Raji (cell line): ENCODE results near the gene GJC2.

Experiments used
- POLR2A ChIP-seq: IDR thresholded peaks from 2 replicates; pipeline ENCODE4 v1.6.1; 2011; ENCODE audit warnings: low read depth, low read length, control low read depth; ENCODE audit not compliant: insufficient read depth

GJC2 gene

GRCh38 chr1:228139931-228140723 is 9.6 kb upstream of the GJC2 start, which contains the start of gene GUK1:
TSS of gene GUK1 (plus strand) at chr1:228140279. CDS start at chr1:228140303, 24 bp downstream.
- TF ChIP-seq POLR2A: peak; percentile 83

DNA sequence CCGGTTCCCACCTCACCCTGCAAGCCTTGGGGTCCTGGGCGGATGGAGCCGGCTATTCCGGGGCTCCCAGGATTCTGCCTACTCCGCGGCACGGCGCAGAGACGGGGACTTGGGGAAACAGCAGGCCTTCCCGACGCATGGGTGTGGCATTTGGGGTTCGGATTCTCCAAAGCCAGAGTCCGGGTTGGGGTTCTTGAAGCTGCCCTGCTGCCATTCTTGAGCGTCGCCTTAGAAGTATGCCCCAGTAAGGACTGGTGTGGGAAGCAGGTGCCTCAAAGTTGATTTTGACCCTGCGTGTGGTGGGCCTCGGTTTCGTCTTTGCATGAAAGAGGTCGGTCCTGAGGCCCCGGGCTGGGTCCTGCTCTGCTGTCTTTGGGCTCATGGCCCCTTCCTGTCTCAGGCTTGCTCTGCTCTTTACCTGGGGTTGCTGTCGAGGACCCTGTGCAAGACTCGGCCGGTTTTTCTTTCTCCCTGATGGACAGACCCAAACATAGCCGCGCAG is 9.0 kb upstream of the GJC2 start:
- no peak for TF ChIP-seq POLR2A

DNA sequence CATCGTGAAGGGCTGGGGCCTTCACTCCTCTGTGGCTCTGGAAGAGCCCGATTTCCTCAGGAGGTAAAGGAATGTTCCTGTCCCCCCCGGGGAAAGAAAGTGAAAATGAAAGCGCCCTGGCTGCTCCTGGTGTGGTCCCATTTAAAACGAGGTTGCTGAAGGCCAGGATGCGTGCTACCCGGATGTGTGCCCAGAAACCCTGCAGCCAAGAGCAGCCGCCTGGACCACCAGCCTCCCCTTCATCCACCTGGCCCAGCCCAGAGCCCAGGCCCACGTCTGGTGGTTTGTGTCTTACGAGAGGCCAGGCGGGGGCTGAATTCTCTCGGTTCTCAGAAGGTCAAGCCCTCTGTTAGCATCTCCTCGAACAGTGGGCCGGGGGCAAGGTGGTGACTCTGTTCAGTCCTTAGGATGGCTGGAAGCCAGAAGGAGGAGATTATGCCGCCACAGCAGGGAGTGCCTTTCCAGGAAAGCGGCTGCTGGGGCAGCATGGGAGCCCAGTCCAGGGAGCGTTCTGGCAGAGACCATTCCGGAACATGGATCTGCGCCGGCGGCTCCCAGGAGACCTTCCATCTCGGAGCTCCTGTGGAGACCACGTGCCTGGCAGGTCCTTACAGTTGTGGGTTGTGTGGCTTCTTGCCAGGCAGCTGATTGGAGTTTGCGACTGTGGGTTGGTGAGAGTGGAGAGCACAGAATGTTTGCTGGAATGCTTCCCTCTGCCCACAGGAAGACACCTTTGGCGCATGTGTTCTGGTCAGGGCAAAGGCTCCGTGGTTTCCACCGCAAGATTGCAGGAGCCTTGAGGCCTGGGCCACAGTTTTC is 8.3 kb upstream of the GJC2 start:
- TF ChIP-seq POLR2A: no peak

- TF ChIP-seq POLR2A: no peak
Measured at GRCh38 chr1:228142155-228142691, 7.5 kb upstream of the GJC2 start.

DNA sequence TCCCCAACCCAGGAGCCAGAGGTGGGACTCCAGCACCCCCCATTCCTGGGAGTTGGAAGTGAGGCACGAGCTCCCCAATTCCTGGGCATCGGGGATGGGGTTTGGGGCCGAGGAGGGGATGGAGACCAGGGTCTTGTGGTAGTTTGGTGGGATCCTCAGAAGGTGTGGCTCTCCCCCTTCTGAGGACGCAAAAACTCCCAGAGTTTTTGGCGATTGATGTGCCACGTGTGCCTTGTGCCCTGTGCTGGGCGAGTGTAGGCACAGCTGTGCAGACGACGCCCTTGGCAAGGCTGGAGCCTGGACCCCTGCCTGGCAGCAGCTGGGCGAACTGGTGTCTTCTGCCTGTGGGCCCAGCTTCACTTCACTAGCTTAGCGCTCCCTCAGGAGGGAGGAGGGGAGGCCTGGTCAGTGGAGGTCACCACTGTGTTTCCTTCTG is 7.0 kb upstream of the GJC2 start:
- TF ChIP-seq POLR2A: no peak

DNA sequence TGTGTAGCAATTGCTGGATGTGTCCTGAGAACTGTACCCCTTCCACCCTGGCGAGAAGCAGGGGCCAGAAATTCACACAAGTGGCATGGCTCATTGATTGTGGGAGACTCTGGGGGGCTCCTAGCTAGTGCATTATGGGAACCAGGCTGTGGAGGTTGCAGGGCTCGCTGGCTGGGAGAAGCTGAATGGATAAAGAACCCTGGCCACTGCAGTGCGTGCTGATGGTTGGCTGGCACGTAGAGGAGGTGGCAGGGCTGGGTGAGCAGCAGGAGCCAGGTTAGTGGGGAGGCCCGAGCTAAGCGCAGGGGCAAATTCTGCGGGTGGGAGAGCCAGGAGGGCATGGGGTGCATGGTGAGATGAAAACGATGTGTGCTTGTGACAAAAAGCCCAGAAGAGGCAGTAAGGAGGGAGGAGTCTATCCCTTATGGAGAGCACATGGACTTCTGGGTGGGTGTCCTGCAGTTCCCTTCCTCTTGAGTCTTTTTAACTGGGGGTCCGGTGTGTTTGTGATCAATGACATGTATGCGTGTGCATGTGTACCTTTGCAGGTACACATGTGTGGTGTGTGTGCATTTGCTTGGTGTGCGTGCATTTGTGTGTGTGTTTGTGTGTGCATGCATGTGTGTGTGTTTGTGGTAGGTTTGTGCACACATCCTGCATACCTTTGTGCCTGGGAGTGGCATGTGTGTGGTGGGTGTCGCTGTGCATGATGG is 6.1 kb upstream of the GJC2 start:
- no peak for TF ChIP-seq POLR2A

DNA sequence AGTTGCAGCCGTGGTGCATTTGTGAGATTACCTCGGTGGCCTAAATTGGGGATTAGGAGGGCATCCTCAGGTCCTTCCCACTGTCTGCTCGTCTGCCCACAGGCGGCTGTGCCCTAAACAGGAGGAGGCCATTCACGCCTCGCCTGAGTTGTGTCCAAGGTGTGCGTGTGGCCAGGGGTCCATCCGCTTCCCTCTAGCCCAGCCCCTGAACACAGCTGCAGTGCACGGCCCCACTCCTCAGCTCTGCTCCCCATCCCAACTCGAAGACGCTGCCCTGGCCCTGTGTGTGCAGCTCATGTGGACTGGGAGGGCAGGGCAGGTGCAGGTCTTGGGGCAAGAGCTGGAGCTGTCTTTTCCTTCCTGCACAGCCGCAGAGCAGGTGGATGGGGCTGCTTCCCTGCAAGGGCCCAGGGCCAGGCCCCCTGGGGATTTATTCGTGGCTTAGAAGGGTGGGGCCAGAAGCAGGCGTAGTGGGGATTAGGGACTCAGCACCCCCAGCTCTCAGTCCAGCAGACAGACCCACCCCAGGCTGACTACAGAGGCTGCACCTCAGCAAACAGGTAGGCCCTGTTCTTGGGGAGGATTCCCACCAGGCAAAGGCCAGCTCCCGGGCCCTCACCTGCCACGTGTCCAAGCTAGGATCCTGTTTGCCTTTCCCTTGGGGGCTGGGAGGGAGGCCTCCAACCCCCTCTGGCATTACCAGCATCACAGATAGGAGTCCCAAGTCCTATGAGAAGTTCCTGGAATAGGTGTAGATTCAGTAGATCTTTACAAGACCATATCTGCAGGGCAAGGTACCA is 5.3 kb upstream of the GJC2 start:
- no peak for TF ChIP-seq POLR2A

GRCh38 chr1:228144993-228145343 is 4.8 kb upstream of the GJC2 start:
- no peak for TF ChIP-seq POLR2A

GRCh38 chr1:228145463-228146416 is 4.0 kb upstream of the GJC2 start:
- TF ChIP-seq POLR2A: no peak

DNA sequence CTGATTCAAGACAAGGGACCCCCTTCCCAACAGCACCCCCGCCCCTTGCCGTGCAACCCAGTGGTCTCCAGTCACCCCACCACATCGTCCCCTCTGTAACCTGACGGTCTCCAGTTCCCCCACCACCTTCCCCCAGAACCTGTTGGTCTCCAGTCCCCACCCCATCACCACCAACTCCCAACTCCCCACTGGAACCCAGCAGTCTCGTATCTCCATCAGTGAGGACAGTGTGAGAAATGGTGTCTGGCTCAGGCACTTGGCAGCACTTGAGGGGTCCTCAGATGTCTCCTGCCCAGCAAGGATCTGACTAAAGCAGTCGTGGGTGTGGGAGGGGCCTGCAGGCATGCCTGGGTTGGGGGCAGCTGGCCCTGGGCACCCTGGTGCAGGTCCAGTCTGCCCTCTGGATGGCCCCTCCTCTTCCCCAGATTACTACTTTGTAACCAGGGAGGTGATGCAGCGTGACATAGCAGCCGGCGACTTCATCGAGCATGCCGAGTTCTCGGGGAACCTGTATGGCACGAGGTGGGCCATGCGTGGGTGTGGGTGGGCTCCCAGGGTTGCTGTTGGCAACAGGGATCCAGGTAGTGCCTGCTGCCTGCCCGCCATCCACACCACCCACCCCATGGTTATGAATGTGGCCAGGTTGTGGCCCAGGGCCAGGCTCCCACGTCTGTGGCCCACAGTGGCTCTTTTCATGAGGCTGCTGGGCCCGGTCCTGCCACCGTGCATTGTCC is 3.1 kb upstream of the GJC2 start:
- no peak for TF ChIP-seq POLR2A

GRCh38 chr1:228147151-228147693 is 2.5 kb upstream of the GJC2 start:
- TF ChIP-seq POLR2A: no peak

DNA sequence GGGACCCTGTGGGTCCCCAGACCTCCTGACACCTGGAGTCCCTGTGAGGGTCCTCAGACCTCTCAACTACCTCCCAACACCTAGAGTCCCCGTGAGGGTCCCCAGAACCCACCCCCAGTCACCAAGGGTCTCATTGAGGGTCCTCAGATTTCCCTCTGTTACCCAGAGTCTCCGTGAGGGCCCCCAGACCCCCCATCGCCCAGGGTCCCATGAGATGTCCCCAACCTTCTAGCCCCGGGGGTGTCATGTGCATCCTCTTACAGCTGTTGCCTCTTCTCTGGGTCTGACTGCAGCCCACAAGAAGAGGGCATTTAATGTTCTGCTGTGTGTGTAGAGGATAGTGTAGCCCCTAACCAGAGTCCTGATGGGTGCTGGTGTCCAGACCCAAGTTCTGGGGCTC is 2.0 kb upstream of the GJC2 start:
- TF ChIP-seq POLR2A: no peak
